Measurements from ENCODE around the gene SCAPER. TPM values are rescaled to one million over a fixed set of nuclear protein-coding genes. Genes with fewer than 3 reads are reported as not detected.

The SCAPER gene
- total and polyA plus RNA-seq, 4 donors, result 3.3 to 18.0 (median 9.9) TPM

- Histone ChIP-seq H3K9ac (ENCODE audit: low read depth in 1 of 2, low read length in 2 of 2) (no peak overlapping the region), H3K27ac (ENCODE audit: low read depth in 1 of 2, low read length in 2 of 2) (no peak overlapping the region), H3K36me3 (ENCODE audit: control insufficient read depth in 4 of 4, insufficient read depth in 3 of 4, low read depth in 1 of 4, low read length in 3 of 4) (peaks cover 0 to 3% (median 0%) of the 10 kb centered on the region in 4 donors), H3K27me3 (ENCODE audit: control insufficient read depth in 4 of 4, insufficient read depth in 4 of 4, low read length in 3 of 4) (no peaks in the 10 kb centered on the region), H3K4me3 (ENCODE audit: low read depth in 1 of 3, low read length in 3 of 3) (no peak overlapping the region), H3K4me1 (ENCODE audit: control insufficient read depth in 4 of 4, insufficient read depth in 4 of 4, low read length in 3 of 4) (no peaks in the 10 kb centered on the region), H3K9me3 (ENCODE audit: control insufficient read depth in 4 of 4, low read length in 3 of 4) (peaks cover 0 to 3% (median 0%) of the 10 kb centered on the region in 4 donors)
- no peak for DNase-seq (ENCODE audit: low spot score)
- 100% methylated on average over 1 of the region's 1 CpG for WGBS
- no peak for TF ChIP-seq NR2F2 (IDR thresholded peaks at IDR 0.05)
- TF ChIP-seq YY1 (IDR thresholded peaks at IDR 0.05), result no peak
- TF ChIP-seq, protein P1, sequence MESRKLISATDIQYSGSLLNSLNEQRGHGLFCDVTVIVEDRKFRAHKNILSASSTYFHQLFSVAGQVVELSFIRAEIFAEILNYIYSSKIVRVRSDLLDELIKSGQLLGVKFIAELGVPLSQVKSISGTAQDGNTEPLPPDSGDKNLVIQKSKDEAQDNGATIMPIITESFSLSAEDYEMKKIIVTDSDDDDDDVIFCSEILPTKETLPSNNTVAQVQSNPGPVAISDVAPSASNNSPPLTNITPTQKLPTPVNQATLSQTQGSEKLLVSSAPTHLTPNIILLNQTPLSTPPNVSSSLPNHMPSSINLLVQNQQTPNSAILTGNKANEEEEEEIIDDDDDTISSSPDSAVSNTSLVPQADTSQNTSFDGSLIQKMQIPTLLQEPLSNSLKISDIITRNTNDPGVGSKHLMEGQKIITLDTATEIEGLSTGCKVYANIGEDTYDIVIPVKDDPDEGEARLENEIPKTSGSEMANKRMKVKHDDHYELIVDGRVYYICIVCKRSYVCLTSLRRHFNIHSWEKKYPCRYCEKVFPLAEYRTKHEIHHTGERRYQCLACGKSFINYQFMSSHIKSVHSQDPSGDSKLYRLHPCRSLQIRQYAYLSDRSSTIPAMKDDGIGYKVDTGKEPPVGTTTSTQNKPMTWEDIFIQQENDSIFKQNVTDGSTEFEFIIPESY (IDR thresholded peaks at IDR 0.05), result no peak
- no peak for TF ChIP-seq HNF4A (conservative IDR thresholded peaks at IDR 0.05)
- TF ChIP-seq, protein P2, sequence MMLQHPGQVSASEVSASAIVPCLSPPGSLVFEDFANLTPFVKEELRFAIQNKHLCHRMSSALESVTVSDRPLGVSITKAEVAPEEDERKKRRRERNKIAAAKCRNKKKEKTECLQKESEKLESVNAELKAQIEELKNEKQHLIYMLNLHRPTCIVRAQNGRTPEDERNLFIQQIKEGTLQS (IDR thresholded peaks at IDR 0.05), result no peak
- TF ChIP-seq HNF4G (IDR thresholded peaks at IDR 0.05), result no peak
- no peak for TF ChIP-seq CTCF (IDR thresholded peaks at IDR 0.05; ENCODE audit: low read depth, low read length, missing input control)
- no peak for TF ChIP-seq JUND (IDR thresholded peaks at IDR 0.05)
- TF ChIP-seq TAF1 (conservative IDR thresholded peaks at IDR 0.05), result no peak
- no peak for TF ChIP-seq FOXA1 (IDR thresholded peaks at IDR 0.05)
- TF ChIP-seq GABPA (IDR thresholded peaks at IDR 0.05 in 1 of 2, conservative IDR thresholded peaks at IDR 0.05 in 1 of 2), result no peak
- no peak for TF ChIP-seq EGR1 (IDR thresholded peaks at IDR 0.05; ENCODE audit: low read depth in 2 of 2)
- no peak for TF ChIP-seq MAX (IDR thresholded peaks at IDR 0.05)
- no peak for TF ChIP-seq RAD21 (IDR thresholded peaks at IDR 0.05)
- TF ChIP-seq, protein P3, sequence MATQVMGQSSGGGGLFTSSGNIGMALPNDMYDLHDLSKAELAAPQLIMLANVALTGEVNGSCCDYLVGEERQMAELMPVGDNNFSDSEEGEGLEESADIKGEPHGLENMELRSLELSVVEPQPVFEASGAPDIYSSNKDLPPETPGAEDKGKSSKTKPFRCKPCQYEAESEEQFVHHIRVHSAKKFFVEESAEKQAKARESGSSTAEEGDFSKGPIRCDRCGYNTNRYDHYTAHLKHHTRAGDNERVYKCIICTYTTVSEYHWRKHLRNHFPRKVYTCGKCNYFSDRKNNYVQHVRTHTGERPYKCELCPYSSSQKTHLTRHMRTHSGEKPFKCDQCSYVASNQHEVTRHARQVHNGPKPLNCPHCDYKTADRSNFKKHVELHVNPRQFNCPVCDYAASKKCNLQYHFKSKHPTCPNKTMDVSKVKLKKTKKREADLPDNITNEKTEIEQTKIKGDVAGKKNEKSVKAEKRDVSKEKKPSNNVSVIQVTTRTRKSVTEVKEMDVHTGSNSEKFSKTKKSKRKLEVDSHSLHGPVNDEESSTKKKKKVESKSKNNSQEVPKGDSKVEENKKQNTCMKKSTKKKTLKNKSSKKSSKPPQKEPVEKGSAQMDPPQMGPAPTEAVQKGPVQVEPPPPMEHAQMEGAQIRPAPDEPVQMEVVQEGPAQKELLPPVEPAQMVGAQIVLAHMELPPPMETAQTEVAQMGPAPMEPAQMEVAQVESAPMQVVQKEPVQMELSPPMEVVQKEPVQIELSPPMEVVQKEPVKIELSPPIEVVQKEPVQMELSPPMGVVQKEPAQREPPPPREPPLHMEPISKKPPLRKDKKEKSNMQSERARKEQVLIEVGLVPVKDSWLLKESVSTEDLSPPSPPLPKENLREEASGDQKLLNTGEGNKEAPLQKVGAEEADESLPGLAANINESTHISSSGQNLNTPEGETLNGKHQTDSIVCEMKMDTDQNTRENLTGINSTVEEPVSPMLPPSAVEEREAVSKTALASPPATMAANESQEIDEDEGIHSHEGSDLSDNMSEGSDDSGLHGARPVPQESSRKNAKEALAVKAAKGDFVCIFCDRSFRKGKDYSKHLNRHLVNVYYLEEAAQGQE (IDR thresholded peaks at IDR 0.05), result no peak
- TF ChIP-seq FOXA2 (IDR thresholded peaks at IDR 0.05), result no peak
- no peak for TF ChIP-seq RXRA (IDR thresholded peaks at IDR 0.05)
- no peak for TF ChIP-seq SP1 (IDR thresholded peaks at IDR 0.05)
Observed at GRCh38 chr15:76460871-76461270, 444.3 kb downstream of the SCAPER start.
